ENCODE measurements around the gene LRRK1.

DNA sequence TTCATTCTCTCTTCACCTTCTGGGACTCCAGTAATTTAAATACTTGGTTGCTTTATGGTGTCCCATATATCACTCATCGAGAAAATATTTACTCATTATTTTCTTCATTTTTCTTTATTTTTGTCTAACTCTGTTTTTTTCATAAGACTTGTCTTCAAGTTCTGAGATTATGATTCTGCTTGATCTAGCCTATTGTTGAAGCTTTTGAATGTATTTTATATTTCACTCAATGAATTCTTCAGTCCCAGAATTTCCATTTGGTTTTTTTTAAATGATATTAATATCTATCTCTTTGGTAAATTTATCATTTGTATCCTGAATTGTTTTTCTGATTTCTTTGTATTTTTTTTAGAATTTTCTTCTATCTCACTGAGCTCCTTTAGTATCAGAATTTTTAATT, 117.0 kb downstream of the LRRK1 start:
- TF ChIP-seq, protein P1, sequence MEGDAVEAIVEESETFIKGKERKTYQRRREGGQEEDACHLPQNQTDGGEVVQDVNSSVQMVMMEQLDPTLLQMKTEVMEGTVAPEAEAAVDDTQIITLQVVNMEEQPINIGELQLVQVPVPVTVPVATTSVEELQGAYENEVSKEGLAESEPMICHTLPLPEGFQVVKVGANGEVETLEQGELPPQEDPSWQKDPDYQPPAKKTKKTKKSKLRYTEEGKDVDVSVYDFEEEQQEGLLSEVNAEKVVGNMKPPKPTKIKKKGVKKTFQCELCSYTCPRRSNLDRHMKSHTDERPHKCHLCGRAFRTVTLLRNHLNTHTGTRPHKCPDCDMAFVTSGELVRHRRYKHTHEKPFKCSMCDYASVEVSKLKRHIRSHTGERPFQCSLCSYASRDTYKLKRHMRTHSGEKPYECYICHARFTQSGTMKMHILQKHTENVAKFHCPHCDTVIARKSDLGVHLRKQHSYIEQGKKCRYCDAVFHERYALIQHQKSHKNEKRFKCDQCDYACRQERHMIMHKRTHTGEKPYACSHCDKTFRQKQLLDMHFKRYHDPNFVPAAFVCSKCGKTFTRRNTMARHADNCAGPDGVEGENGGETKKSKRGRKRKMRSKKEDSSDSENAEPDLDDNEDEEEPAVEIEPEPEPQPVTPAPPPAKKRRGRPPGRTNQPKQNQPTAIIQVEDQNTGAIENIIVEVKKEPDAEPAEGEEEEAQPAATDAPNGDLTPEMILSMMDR (IDR thresholded peaks at IDR 0.05), result no peak
- no peak for TF ChIP-seq POLR2A (IDR thresholded peaks at IDR 0.05)
